Subcutaneous adipose tissue (tissue), 4 donors: ENCODE measurements around the gene PRDX1. TPM values are rescaled to one million over a fixed set of nuclear protein-coding genes. Genes with fewer than 3 reads are reported as not detected.

Source experiments
- CTCF ChIP-seq: fragments of 450-650 bp; IDR thresholded peaks from one replicate; pipeline ENCODE4 v1.5.1; 2016; ENCODE audit warnings: low read depth, mild to moderate bottlenecking, control low read depth, antibody characterized with exemption, moderate library complexity
- total RNA-seq, 4 donors: library from RNA; depleted of rRNA; stranded (reverse); fragments of >200 nt; gene quantifications; one replicate each; pipeline ENCODE4 v1.1.0, GENCODE V29; 2016

Gene PRDX1
- total RNA-seq, 4 donors from 2014 or later: 159 to 328 (median 216) TPM

- no peak for TF ChIP-seq CTCF
These were observed 18.0 kb downstream of the PRDX1 start for GRCh38 chr1:45503462-45504360.

- TF ChIP-seq CTCF: no peak
These were observed 20.2 kb downstream of the PRDX1 start for GRCh38 chr1:45501505-45501859.

- TF ChIP-seq CTCF: no peak
These were observed 22.3 kb downstream of the PRDX1 start for GRCh38 chr1:45499415-45499769.

- TF ChIP-seq CTCF: no peak
These were observed 23.4 kb downstream of the PRDX1 start for GRCh38 chr1:45498279-45498678.

GRCh38 chr1:45493116-45493697 lies 28.5 kb downstream of the PRDX1 start:
- TF ChIP-seq CTCF: no peak

GRCh38 chr1:45492691-45493090 lies 29.0 kb downstream of the PRDX1 start:
- TF ChIP-seq CTCF: no peak

- TF ChIP-seq CTCF: no peak
These were observed 30.0 kb downstream of the PRDX1 start for GRCh38 chr1:45491487-45492260.
